PC-9 (cell line): ENCODE results near the gene FAM114A1. TPM values are rescaled to one million over a fixed set of nuclear protein-coding genes. Genes with fewer than 3 reads are reported as not detected.

Experiments used
- BruUV-seq: library from RNA; stranded (reverse); fragments of 400-500 nt; replicated peaks from 2 replicates; lab custom pipeline; 2021; lab: Mats Ljungman, UMichigan
- CTCF ChIA-PET: fragments of 300-600 bp; sonication (Branson Sonifier 250); formaldehyde crosslinking; loops from one replicate; lab custom pipeline; 2022; ENCODE audit warnings: antibody characterized with exemption; lab: Charles Lee
- POLR2A ChIA-PET: fragments of 300-600 bp; sonication (Branson Sonifier 250); formaldehyde crosslinking; loops from one replicate; lab custom pipeline; 2022; ENCODE audit warnings: antibody characterized with exemption; ENCODE audit not compliant: unreplicated experiment; lab: Charles Lee
- DNase-seq, 2 experiments: peaks; one replicate each; pipeline versions ENCODE4 v3.0.0 to v3.0.0-alpha.2; 2015 to 2022; ENCODE audit warnings: mixed read lengths in 1 of 2
- H2AFZ ChIP-seq: fragments of 200-600 bp; sonication (generic); 2 replicates; pipeline ENCODE4 v1.8.1; 2017; ENCODE audit warnings: antibody characterized with exemption
- H3F3A ChIP-seq: fragments of 200-600 bp; sonication (generic); 2 replicates; pipeline ENCODE4 v1.8.1; 2017; ENCODE audit warnings: antibody characterized with exemption, mild to moderate bottlenecking, low read depth; ENCODE audit not compliant: insufficient read depth
- H3K27ac ChIP-seq: fragments of 200-600 bp; sonication (generic); 2 replicates; pipeline ENCODE4 v1.6.1; 2016; ENCODE audit warnings: mixed run types
- H3K27me3 ChIP-seq: fragments of 200-600 bp; sonication (generic); 2 replicates; pipeline ENCODE4 v1.6.1; 2016; ENCODE audit warnings: low read depth, mixed run types; ENCODE audit not compliant: insufficient read depth
- H3K36me3 ChIP-seq: fragments of 200-600 bp; sonication (generic); 2 replicates; pipeline ENCODE4 v1.6.1; 2016; ENCODE audit warnings: low read depth, mixed run types
- H3K4me1 ChIP-seq: fragments of 200-600 bp; sonication (generic); replicated peaks from 2 replicates; pipeline ENCODE4 v1.6.1; 2016; ENCODE audit warnings: mixed run types; ENCODE audit not compliant: insufficient read depth
- H3K4me2 ChIP-seq: fragments of 200-600 bp; sonication (generic); 2 replicates; pipeline ENCODE4 v1.6.1; 2017; ENCODE audit warnings: mixed run types
- H3K4me3 ChIP-seq: fragments of 200-600 bp; sonication (generic); 2 replicates; pipeline ENCODE4 v1.6.1; 2016; ENCODE audit warnings: mixed run types
- H3K79me2 ChIP-seq: fragments of 200-600 bp; sonication (generic); 2 replicates; pipeline ENCODE4 v1.6.1; 2017; ENCODE audit warnings: low read depth, mixed run types
- H3K9me2 ChIP-seq: fragments of 200-600 bp; sonication (generic); 2 replicates; pipeline ENCODE4 v1.8.1; 2017; ENCODE audit warnings: mild to moderate bottlenecking; ENCODE audit not compliant: insufficient read depth
- H3K9me3 ChIP-seq: fragments of 200-600 bp; sonication (generic); 2 replicates; pipeline ENCODE4 v1.8.1; 2016; ENCODE audit warnings: low read depth; ENCODE audit not compliant: insufficient read depth
- H4K20me1 ChIP-seq: fragments of 200-600 bp; sonication (generic); 2 replicates; pipeline ENCODE4 v1.8.1; 2017; ENCODE audit not compliant: insufficient read depth
- CTCF ChIP-seq: fragments of 200-600 bp; sonication (generic); conservative IDR thresholded peaks from 2 replicates; pipeline ENCODE4 v1.6.1; 2017; ENCODE audit warnings: mixed run types, antibody characterized with exemption, mild to moderate bottlenecking, moderate library complexity
- EZH2 ChIP-seq: fragments of 200-600 bp; sonication (generic); IDR thresholded peaks from 2 replicates; pipeline ENCODE4 v1.8.0; 2017; ENCODE audit warnings: antibody characterized with exemption, low read depth
- intact Hi-C: fragments of 100-400 bp; cut with micrococcal nuclease; formaldehyde crosslinking; loops from one replicate; pipeline ENCODE4 v1.10.0; 2022; ENCODE audit not compliant: unreplicated experiment
- total RNA-seq: library from RNA; stranded (reverse); gene quantifications from 2 replicates; pipeline ENCODE4 v1.2.3, GENCODE V29; 2021

FAM114A1 gene
- total RNA-seq, 1 experiment from 2014 or later = 73.7 TPM

- DNase-seq = no peak
- no peaks in the 10 kb centered on the region for H3K9me3 ChIP-seq
- no peak overlapping the region for H3K27ac ChIP-seq
- H3F3A ChIP-seq = peaks cover 8% of the 10 kb centered on the region; the same call in 1 of the 2 replicates
- TF ChIP-seq CTCF (no peak; the same call in 1 of the 2 replicates), EZH2 (no peak)
- H3K27me3 ChIP-seq = no peaks in the 10 kb centered on the region
- CTCF ChIA-PET = no interaction called here
- no peak overlapping the region for H2AFZ ChIP-seq
- H3K4me2 ChIP-seq = no peak overlapping the region
- no peaks in the 10 kb centered on the region for H3K9me2 ChIP-seq
- intact Hi-C loops = no loop called here
- no peaks in the 10 kb centered on the region for H4K20me1 ChIP-seq
- no peaks in the 10 kb centered on the region for H3K79me2 ChIP-seq
- H3K36me3 ChIP-seq = no peaks in the 10 kb centered on the region
- no peak overlapping the region for H3K4me3 ChIP-seq
- no TSS peak for BruUV-seq
- H3K4me1 ChIP-seq = peaks cover 12% of the 10 kb centered on the region
- POLR2A ChIA-PET = no interaction called here
These were observed 26.8 kb downstream of the FAM114A1 start for GRCh38 chr4:38894322-38894982.

- Histone ChIP-seq H2AFZ (no peak overlapping the region), H3K4me3 (no peak overlapping the region), H4K20me1 (no peaks in the 10 kb centered on the region), H3F3A (peaks cover 3% of the 10 kb centered on the region; the same call in 1 of the 2 replicates), H3K27me3 (no peaks in the 10 kb centered on the region), H3K27ac (no peak overlapping the region), H3K4me1 (no peaks in the 10 kb centered on the region), H3K9me2 (no peaks in the 10 kb centered on the region), H3K9me3 (no peaks in the 10 kb centered on the region), H3K4me2 (no peak overlapping the region), H3K36me3 (no peaks in the 10 kb centered on the region), H3K79me2 (no peaks in the 10 kb centered on the region)
- CTCF ChIA-PET = interaction anchor here (0.7 kb wide), 1 partner anchor 219 kb away, joined by 3 read pairs; no protein-coding TSS in a partner anchor
- DNase-seq = no peak
- POLR2A ChIA-PET = interaction anchor here (0.6 kb wide), 1 partner anchor 708 kb away, joined by 8 read pairs; no protein-coding TSS in a partner anchor
- TF ChIP-seq EZH2 (no peak), CTCF (no peak)
- intact Hi-C loops = no loop called here
- no TSS peak for BruUV-seq
These were observed 29.3 kb downstream of the FAM114A1 start for GRCh38 chr4:38896940-38897339.

GRCh38 chr4:38898245-38898644 is 30.6 kb downstream of the FAM114A1 start:
- Histone ChIP-seq H3K79me2 (no peaks in the 10 kb centered on the region), H3K4me1 (no peaks in the 10 kb centered on the region), H4K20me1 (no peaks in the 10 kb centered on the region), H2AFZ (no peak overlapping the region), H3K4me2 (no peak overlapping the region), H3K27ac (no peak overlapping the region), H3K36me3 (no peaks in the 10 kb centered on the region), H3K9me2 (no peaks in the 10 kb centered on the region), H3F3A (peaks cover 3% of the 10 kb centered on the region; the same call in 1 of the 2 replicates), H3K9me3 (no peaks in the 10 kb centered on the region), H3K4me3 (no peak overlapping the region), H3K27me3 (no peaks in the 10 kb centered on the region)
- CTCF ChIA-PET = no interaction called here
- POLR2A ChIA-PET = no interaction called here
- no peak for TF ChIP-seq EZH2
- TF ChIP-seq CTCF = no peak
- no peak for DNase-seq
- intact Hi-C loops = no loop called here
- no TSS peak for BruUV-seq
